ENCODE measurements around the gene TIMM17A. TPM values are rescaled to one million over a fixed set of nuclear protein-coding genes. Genes with fewer than 3 reads are reported as not detected.
"Not testable (repeated sequence)": the region's sequence is repeated elsewhere in the genome, so short reads cannot be mapped to it uniquely, and the experiment has no call there.

Gene TIMM17A
- polyA plus RNA-seq, 1 experiment: 54.6 TPM

DNA sequence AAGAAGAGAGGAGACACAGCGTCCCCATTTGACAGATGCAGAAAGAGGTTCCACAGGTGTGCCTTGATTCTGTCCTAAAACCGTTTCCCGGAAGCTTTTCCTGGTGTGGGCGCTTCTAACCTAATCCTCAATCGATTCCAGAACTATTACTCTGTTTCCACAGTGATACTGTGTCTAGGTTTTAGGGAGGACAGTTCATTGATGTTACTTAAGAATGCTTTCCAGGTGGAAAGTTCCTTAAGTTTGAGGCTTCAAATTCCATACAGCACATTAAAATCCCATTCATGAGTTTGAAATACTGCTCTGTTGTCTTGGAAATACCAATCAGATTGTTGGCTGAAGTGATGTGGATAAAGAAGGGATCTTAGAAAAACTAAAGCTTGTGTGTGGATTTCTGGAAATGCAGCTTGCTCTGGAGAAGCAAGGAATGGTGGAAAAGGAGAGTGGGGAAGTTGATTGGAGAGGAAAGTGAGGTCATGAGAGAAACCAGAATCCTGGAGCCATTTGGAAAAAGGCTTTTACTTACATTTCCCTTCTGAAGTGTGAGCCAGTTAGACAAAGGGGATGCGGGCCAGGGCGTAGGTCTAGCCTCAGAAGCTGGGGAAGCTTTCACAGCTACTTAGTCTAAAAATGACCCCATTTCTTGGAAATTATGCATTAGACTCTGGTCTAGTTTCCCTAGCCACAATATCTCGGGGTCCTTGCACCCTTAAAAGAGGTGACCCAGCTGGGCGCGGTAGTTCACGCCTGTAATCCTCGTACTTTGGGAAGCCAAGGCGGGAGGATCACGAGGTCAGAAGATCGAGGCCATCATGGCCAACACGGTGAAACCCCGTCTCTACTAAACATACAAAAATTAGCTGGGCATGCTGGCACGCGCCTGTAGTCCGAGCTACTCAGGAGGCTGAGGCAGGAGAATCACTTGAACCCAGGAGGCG lies 61.8 kb downstream of the TIMM17A start:
- TF ChIP-seq, protein P1, sequence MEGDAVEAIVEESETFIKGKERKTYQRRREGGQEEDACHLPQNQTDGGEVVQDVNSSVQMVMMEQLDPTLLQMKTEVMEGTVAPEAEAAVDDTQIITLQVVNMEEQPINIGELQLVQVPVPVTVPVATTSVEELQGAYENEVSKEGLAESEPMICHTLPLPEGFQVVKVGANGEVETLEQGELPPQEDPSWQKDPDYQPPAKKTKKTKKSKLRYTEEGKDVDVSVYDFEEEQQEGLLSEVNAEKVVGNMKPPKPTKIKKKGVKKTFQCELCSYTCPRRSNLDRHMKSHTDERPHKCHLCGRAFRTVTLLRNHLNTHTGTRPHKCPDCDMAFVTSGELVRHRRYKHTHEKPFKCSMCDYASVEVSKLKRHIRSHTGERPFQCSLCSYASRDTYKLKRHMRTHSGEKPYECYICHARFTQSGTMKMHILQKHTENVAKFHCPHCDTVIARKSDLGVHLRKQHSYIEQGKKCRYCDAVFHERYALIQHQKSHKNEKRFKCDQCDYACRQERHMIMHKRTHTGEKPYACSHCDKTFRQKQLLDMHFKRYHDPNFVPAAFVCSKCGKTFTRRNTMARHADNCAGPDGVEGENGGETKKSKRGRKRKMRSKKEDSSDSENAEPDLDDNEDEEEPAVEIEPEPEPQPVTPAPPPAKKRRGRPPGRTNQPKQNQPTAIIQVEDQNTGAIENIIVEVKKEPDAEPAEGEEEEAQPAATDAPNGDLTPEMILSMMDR (IDR thresholded peaks at IDR 0.05; ENCODE audit: insufficient read depth, low read depth, low read length): no peak
- POLR2A ChIA-PET: no interaction called here
- CTCF ChIA-PET: interaction anchor here (0.9 to 24.4 kb wide), 5 partner anchors 9 to 139 kb away, joined by 3 to 642 read pairs (median 4); partner anchors contain the start of gene GPR37L1
- no peaks in the 10 kb centered on the region for H3K36me3 ChIP-seq (ENCODE audit: control insufficient read depth, insufficient read depth, low read length)
- no peak overlapping the region for H3K4me3 ChIP-seq (ENCODE audit: low read depth, low read length)
- H3K27me3 ChIP-seq (ENCODE audit: control insufficient read depth, insufficient read depth, low read length): peaks cover 2% of the 10 kb centered on the region
- DNase-seq (ENCODE audit: low read depth): no peak

DNA sequence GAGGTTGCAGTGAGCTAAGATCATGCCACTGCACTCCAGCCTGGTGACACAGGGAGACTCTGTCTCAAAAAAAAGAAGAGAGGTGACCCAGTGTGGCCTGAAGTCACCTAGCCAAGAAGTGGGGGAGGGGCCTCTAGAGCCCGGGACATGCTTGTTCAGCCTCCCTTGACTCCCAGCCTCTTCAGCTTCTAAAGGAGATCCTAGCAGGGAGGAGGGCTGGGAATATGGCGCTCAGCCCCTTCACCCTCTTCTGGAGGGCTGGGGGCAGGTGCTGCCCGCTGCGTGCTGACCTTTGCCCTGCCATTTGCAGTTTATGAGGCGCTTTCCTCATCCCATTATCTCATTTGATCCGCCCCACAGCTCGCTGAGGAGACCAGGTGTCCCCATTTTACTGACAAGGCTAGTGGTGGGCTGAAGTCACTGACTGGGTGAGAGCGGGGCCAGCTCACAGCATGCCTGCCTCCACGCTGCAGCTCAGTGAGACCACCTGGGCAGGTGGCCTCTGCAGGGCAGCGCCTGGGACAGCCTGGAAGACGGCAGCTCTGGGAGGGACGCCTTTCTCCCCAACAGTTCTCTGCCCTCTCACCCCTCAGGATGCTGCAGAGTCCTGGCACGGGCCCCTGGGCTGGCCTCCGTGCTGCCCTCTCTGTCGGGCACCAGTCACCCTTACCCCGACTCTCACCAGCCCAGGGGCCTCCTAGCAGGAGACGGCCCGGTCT lies 62.6 kb downstream of the TIMM17A start:
- Histone ChIP-seq H3K36me3 (ENCODE audit: control insufficient read depth, insufficient read depth, low read length) (no peaks in the 10 kb centered on the region), H3K27me3 (ENCODE audit: control insufficient read depth, insufficient read depth, low read length) (peaks cover 3% of the 10 kb centered on the region), H3K4me3 (ENCODE audit: low read depth, low read length) (no peak overlapping the region)
- TF ChIP-seq, protein P1 (IDR thresholded peaks at IDR 0.05; ENCODE audit: insufficient read depth, low read depth, low read length): no peak
- ChIA-PET POLR2A (no interaction called here), CTCF (interaction anchor here (0.9 to 24.4 kb wide), 3 partner anchors 10 to 138 kb away, joined by 3 to 642 read pairs (median 13); partner anchors contain the start of gene GPR37L1)
- DNase-seq (ENCODE audit: low read depth): no peak

DNA sequence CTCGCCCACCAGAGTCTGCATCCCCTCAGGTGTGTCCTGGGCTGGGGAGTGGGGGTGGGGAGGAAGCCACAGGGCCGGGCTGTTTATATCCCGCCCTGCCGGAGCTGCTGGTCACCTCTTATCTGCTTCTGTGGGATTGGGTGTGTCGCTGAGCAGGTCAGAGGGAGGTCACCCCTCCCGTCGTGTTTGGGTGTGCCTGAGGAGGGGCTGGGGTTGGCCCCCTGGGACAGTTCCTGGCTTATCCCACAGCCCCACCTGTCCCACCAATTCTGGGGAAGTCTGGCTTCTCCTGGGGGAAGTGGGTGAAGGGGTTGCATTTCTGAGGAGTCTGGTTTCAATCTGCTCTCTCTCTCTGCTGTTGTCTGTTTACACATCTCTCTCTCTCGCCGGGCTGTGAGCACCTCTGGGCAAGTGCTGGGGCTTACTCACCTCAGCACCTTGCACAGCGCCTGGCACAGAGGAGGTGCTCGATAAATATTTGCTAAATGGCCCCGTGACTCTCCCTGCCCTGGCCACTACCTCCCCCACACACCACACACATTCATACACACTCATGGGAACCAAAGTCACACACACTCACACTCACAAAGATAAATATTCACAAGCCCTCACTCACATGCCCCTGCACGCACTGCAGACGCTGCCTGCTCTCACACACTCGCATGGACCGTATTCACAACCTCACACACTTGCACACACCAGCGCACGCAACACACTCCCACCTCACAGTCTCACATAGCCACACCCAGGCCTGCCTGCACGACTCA lies 63.3 kb downstream of the TIMM17A start:
- POLR2A ChIA-PET: no interaction called here
- CTCF ChIA-PET: interaction anchor here (24.4 kb wide), 1 partner anchor 106 kb away, joined by 642 read pairs; the partner anchor contains the start of gene GPR37L1
- TF ChIP-seq, protein P1 (IDR thresholded peaks at IDR 0.05; ENCODE audit: insufficient read depth, low read depth, low read length): no peak
- Histone ChIP-seq H3K4me3 (ENCODE audit: low read depth, low read length) (no peak overlapping the region), H3K27me3 (ENCODE audit: control insufficient read depth, insufficient read depth, low read length) (peaks cover 4% of the 10 kb centered on the region), H3K36me3 (ENCODE audit: control insufficient read depth, insufficient read depth, low read length) (no peaks in the 10 kb centered on the region)
- DNase-seq (ENCODE audit: low read depth): no peak

DNA sequence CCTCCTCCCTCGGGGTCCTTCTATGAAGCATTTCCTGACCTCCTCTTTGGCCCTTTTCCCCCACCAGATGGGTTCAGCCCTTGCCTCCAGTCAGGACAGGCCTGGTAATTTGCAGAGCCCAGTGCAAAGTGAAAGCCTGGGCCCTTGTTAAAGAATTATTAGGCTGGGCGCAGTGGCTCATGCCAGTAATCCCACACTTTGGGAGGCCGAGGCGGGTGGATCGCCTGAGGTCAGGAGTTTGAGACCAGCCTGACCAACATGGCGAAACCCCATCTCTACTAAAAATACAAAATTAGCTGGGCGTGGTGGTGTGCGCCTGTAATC lies 63.9 kb downstream of the TIMM17A start:
- CTCF ChIA-PET: interaction anchor here (24.4 kb wide), 1 partner anchor 106 kb away, joined by 642 read pairs; the partner anchor contains the start of gene GPR37L1
- DNase-seq (ENCODE audit: low read depth); POLR2A ChIA-PET; H3K36me3 ChIP-seq (ENCODE audit: control insufficient read depth, insufficient read depth, low read length); H3K27me3 ChIP-seq (ENCODE audit: control insufficient read depth, insufficient read depth, low read length); H3K4me3 ChIP-seq (ENCODE audit: low read depth, low read length): not testable (repeated sequence)

Small RNAs within 50 kb of the gene (small RNA-seq; reads per million reads assigned to genes)
- gene MIR6740 (ENCODE audit: insufficient read length, low read depth, low replicate concordance) (not detected), gene RF00156 (ENCODE audit: insufficient read length, low read depth, low replicate concordance) (not detected)

Other genes with a start within 250 kb of the TIMM17A start
- gene IPO9, start 126.3 kb upstream of the TIMM17A start, polyA plus RNA-seq (2011; rRNA removed): 48.2 and 49.5 TPM in 2 replicates
- gene SHISA4, start 66.6 kb upstream of the TIMM17A start, polyA plus RNA-seq (2011; rRNA removed): 36.9 and 72.6 TPM in 2 replicates
- gene LMOD1, start 9.0 kb upstream of the TIMM17A start, polyA plus RNA-seq (2011; rRNA removed): 67.8 and 112 TPM in 2 replicates
- gene RNPEP, start 27.1 kb downstream of the TIMM17A start, polyA plus RNA-seq (2011; rRNA removed): 42.6 and 51.5 TPM in 2 replicates
- 0.02 and 0.21 TPM in 2 replicates for gene ELF3, start 55.1 kb downstream of the TIMM17A start, polyA plus RNA-seq (2011; rRNA removed)
- not detected in 2 replicates for gene GPR37L1, start 167.4 kb downstream of the TIMM17A start, polyA plus RNA-seq (2011; rRNA removed)
- gene ARL8A, start 189.2 kb downstream of the TIMM17A start, polyA plus RNA-seq (2011; rRNA removed): 54.5 and 76.6 TPM in 2 replicates
- not detected in 2 replicates for gene PTPN7, start 205.1 kb downstream of the TIMM17A start, polyA plus RNA-seq (2011; rRNA removed)
- gene LGR6, start 238.3 kb downstream of the TIMM17A start, polyA plus RNA-seq (2011; rRNA removed): not detected in 2 replicates

Data from BJ (cell line).